ENCODE data around the gene MOB3B.
"Not testable (repeated sequence)": the region's sequence is repeated elsewhere in the genome, so short reads cannot be mapped to it uniquely, and the experiment has no call there.

Gene MOB3B

DNA sequence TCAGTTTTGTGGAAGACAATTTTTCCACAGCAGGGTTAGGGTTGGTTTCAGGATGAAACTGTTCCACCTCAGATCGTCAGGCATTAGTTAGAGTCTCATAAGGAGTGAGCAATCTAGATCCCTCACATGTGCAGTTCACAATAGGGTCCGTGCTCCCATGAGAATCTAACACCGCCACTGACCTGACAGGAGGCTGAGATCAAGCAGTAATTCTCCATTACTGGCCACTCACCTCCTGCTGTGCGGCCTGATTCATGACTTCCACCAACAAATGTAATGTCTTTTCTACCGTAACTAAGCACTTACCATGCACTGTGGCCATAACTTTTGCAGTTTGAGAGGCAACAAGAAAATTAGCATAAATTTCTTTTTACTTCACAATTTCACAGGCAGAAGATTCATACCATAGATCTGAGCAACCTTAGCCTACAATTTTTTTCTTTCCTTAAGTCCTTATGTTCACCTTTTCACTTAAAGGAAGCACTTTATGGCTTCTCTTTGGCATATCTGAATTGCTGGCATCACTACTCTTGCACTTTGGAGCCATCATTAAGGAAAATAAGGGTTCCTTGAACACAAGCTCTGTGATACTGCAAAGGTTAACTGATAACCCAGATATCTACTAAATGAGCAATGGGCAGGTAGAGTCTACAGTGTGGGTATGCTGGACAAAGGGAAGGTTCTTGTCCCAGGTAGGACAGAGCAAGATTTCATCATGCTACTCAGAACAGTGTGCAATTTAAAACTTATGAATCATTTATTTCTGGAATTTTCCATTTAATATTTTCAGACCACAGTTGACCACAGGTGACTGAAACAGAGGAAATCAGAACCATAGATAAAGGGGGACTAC lies 88.5 kb downstream of the MOB3B start:
- no peak for DNase-seq

GRCh38 chr9:27438522-27438921 lies 91.1 kb downstream of the MOB3B start:
- DNase-seq = no peak

DNA sequence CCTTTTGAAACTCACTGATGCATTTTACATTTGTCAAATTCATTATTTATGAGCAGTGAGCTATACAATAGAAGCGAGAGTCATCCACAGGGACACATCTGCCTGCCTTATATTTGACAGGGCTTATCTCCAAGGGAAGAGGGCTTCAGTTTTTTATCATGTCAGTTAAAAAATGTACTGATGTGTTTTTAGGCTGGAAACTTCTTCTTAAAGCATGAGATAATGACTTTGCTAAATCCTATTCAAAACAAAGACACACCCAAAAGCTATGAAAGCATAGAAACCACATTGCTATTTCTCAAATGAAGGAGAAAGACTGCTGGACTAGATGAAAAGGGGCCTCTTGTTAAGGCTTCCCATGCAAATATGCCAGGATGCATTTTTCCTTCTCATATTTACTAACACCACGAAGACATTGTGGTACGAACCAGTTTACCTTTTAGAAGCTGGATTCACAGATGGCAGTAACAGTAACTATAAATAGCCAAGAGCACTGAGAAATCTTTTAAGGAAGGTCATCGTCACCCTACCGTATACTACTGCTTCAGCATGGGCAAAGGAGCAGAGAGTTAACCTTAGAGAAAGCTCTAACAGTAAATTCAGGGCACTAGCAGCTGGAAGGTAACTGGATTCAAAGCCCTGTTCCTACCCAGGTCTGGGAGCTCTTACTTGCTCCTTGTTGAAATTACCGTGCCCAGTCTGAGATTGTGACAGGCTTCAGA lies 91.8 kb downstream of the MOB3B start:
- DNase-seq = no peak

GRCh38 chr9:27436234-27436633 lies 93.4 kb downstream of the MOB3B start:
- no peak for DNase-seq

GRCh38 chr9:27433631-27434325 lies 95.8 kb downstream of the MOB3B start:
- DNase-seq = no peak

- DNase-seq = peak; percentile 28
Observed at GRCh38 chr9:27432308-27432707, 97.3 kb downstream of the MOB3B start.

DNA sequence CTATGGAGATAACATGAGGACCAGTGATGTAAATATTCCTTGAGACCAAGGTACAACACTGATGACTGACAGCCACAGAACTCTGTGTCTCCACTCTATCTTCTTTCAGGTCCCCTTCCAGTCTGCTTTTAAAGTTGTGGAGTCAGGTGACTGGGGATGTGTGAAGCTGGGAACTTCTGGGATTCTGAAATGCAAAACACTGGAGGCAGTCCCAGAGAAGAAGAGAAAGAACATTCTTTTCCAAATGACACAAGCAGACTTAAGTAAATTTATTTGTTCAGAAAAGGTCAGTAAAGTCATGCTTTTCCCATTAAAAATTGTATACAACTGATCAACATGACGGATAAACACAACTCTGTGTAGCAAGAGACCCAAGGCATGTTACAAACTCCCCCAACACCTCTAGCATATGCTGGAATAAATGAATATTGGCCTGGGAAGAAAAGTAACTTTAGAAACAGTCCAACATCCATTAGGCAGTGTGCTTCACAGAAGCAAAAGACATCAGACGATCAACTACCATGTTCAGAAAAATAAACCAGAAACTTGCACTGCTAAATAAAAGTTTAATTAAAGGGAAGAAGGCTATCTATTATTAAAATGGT lies 98.0 kb downstream of the MOB3B start:
- DNase-seq = no peak

DNA sequence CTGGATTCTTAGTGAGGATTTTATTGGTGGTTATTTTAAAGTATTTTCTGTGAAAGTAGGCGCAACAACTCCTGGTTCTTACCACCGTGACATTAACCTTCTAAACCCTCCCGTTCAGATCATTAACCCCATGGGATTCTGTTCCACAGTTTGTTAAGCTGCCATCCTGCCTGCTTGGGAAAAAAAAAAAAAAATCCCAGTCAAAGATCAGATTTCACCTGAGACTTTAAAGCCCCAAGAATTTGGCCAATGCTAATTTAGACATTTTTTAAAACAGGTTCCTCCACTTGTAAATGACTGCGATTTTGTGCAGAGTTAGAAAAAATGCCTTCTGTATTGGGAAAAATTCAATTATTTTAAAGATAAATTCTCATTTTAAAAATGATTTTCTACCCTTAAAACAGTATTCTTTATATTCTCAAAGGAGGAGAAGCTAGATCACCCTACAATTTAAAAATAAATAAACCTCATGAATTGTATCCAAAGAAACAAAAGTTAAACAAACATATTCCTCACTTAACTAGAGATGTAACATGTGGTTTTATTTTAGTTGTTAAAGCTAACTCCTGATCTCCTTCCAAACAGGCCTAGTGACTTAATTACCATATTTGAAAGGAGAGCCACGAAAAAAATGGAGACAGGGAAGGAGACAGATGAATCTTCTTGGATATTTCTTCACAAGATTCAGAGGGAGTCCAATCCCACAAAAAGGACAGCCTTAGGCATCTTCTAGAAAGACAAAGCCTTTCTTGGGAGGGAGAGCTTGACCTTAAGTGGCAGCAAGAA lies 98.7 kb downstream of the MOB3B start:
- no peak for DNase-seq

- no peak for DNase-seq
Observed at GRCh38 chr9:27429917-27430316, 99.7 kb downstream of the MOB3B start.

DNA sequence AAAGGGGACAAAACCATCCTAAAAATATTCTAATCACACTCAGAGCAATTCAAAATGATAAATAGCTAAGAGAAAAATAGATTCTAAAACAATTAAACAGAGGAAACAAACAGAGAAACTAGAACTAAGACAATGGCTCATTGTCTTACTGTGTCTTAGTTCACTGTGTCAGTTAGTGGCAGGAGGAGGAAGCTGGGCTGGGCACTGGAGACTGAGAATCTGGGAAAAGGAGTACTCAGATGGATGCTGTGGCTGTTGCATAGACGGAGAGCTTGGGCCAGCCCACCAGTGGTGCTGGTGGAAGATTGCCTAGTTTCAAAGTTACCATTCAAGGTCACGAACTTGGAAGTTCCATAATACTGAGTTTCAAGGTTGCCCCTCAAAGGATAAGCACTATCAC lies 100.2 kb downstream of the MOB3B start:
- DNase-seq = peak; percentile 60

DNA sequence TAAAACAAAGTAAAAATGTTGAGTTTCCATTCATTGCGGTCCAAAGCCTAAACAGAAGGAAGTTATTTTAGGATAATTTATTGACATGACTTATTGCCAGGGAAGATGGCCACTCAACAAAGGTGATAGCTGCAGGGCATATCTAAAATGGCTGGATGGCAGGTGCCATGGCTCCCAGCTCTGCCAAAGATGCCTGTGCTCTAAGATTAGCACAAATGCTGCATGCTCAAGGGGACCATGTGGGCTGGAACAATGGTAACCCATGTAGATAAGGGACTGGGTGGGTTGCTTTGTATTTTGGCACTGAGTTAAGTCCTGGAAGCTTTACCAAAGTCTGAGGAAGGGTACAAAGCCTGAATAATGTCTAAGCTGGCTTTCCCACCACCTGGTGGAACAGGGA lies 101.1 kb downstream of the MOB3B start:
- no peak for DNase-seq

DNA sequence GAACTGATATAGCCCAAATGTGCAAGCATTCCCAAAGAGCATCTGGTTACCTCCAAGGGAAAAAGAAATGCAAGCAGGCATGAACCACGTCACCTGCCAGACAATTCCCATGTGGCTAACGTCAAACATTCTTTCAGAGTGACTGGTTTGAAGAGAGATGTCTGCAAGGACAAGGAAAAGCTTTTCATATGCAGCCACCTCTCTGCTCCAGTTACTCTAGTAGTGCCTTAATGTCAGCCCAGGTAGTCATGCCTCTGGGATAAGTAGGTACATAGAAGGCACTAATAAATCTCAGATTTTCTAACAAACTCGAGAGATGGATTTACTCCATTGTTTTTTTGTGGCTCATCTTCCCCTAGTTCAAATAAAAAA lies 102.4 kb downstream of the MOB3B start:
- DNase-seq = no peak

- DNase-seq = no peak
Observed at GRCh38 chr9:27426511-27427271, 102.9 kb downstream of the MOB3B start.

- no peak for DNase-seq
Observed at GRCh38 chr9:27425827-27426510, 103.6 kb downstream of the MOB3B start.

GRCh38 chr9:27423915-27424710 lies 105.5 kb downstream of the MOB3B start:
- DNase-seq = no peak

GRCh38 chr9:27422279-27422834 lies 107.3 kb downstream of the MOB3B start:
- DNase-seq = no peak

DNA sequence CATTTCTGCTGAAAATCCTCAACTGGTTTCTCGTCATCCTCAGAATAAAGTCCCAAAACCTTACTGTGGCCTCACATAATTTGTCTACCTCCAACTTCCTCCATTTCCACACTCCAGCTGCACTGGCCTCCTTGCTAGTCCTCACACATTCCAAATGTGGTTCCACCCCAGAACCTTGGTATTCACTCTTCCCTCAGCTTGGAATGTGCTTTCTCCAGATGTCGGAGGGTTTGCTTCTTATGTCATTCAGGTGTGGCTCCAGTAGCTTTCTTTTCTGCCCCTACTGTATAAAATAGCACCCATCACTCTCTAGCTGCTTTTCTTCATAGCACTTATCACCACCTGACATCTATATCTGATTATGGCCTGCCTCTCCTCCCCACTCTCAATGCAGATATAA lies 108.0 kb downstream of the MOB3B start:
- DNase-seq = no peak

GRCh38 chr9:27419558-27419957 lies 110.1 kb downstream of the MOB3B start:
- DNase-seq = not testable (repeated sequence)

GRCh38 chr9:27414220-27414761 lies 115.3 kb downstream of the MOB3B start:
- DNase-seq = peak; percentile 48
